K562 (cell line): ENCODE data around the gene SGSH. TPM values are rescaled to one million over a fixed set of nuclear protein-coding genes. Genes with fewer than 3 reads are reported as not detected.

Experiments used
- ATAC-seq: fragments of 200-7000 bp; cut with Tn5 transposase; 3 replicates; pipeline ENCODE4 v1.9.1; 2020; ENCODE audit warnings: moderate library complexity
- BruUV-seq: library from RNA; stranded (reverse); fragments of 400-500 nt; replicated peaks from 2 replicates; lab custom pipeline; 2021; lab: Mats Ljungman, UMichigan
- CTCF ChIA-PET: fragments of 300-600 bp; formaldehyde crosslinking; extraction: SDS; loops from one replicate; lab custom pipeline; 2021; ENCODE audit warnings: low intra/inter-chr PET ratio; lab: Yijun Ruan, JAX
- POLR2A ChIA-PET: fragments of 300-600, 350-650 bp; sonication (Branson Sonifier 250); formaldehyde crosslinking; extraction: SDS; loops from one replicate; lab custom pipeline; 2021; ENCODE audit warnings: antibody characterized with exemption, inconsistent platforms; lab: Yijun Ruan, JAX
- DNase-seq, 4 experiments: peaks; one replicate each; pipeline versions ENCODE4 v3.0.0 to v3.0.0-alpha.2; 2011 to 2018; ENCODE audit warnings: low spot score in 3 of 4, mixed read lengths in 3 of 4; ENCODE audit errors: extremely low read depth in 1 of 4
- FAIRE-seq: peaks from 2 replicates; lab custom pipeline; 2011; peaks lifted over from hg19 to GRCh38; lab: Jason Lieb, UNC
- H2AFZ ChIP-seq: 2 replicates; pipeline ENCODE4 v1.6.0; 2011; ENCODE audit warnings: low read depth, low read length, control low read depth, inconsistent platforms
- H3K27ac ChIP-seq: fragments of 200-600 bp; 3 replicates; pipeline ENCODE4 v1.8.0; 2011; ENCODE audit warnings: low read depth, mild to moderate bottlenecking, control low read depth, inconsistent platforms, low read length, moderate library complexity, mixed read lengths; ENCODE audit errors: extremely low read depth
- H3K27me3 ChIP-seq, 2 experiments: fragments of 300-600 bp in 1 of 2; 2 replicates in 1 of 2; 3 replicates in 1 of 2; pipeline versions ENCODE4 v1.6.0 to v1.8.0; 2011; ENCODE audit warnings: inconsistent platforms in 2 of 2, low read length in 2 of 2, mild to moderate bottlenecking in 1 of 2, mixed read lengths in 1 of 2, moderate library complexity in 1 of 2; ENCODE audit not compliant: control insufficient read depth in 2 of 2, insufficient read depth in 2 of 2
- H3K36me3 ChIP-seq: fragments of 300-600 bp; 3 replicates; pipeline ENCODE4 v1.8.0; 2011; ENCODE audit warnings: mild to moderate bottlenecking, low read length, inconsistent platforms; ENCODE audit not compliant: control insufficient read depth, insufficient read depth
- H3K4me1 ChIP-seq, 2 experiments: fragments of 200-600 bp in 1 of 2; replicated peaks in 1 of 2; 2 replicates in 1 of 2; 3 replicates in 1 of 2; pipeline versions ENCODE4 v1.5.1 to v1.8.0; 2011; ENCODE audit warnings: inconsistent platforms in 2 of 2, low read length in 2 of 2, mild to moderate bottlenecking in 1 of 2, mixed read lengths in 1 of 2, moderate library complexity in 1 of 2; ENCODE audit not compliant: control insufficient read depth in 2 of 2, insufficient read depth in 2 of 2
- H3K4me2 ChIP-seq: 2 replicates; pipeline ENCODE4 v1.6.1; 2011; ENCODE audit warnings: low read length, control low read depth, inconsistent platforms, mixed read lengths; ENCODE audit not compliant: insufficient read depth
- H3K4me3 ChIP-seq: fragments of 200-600 bp; sonication (generic), shearing (Covaris generic); 2 replicates; pipeline ENCODE4 v1.5.1; 2016; ENCODE audit warnings: control low read depth, inconsistent platforms
- H3K79me2 ChIP-seq: fragments of 200-600 bp; 3 replicates; pipeline ENCODE4 v1.8.0; 2011; ENCODE audit warnings: low read length, inconsistent platforms; ENCODE audit not compliant: control insufficient read depth, insufficient read depth
- H3K9ac ChIP-seq, 2 experiments: 2 replicates each; pipeline versions ENCODE4 v1.6.0 to v1.6.1; 2011; ENCODE audit warnings: low read depth in 2 of 2, low read length in 2 of 2, control low read depth in 1 of 2, inconsistent platforms in 1 of 2, mild to moderate bottlenecking in 1 of 2, mixed read lengths in 1 of 2; ENCODE audit not compliant: insufficient read depth in 1 of 2
- H3K9me1 ChIP-seq: one replicate; pipeline ENCODE4 v1.6.0; 2011; ENCODE audit warnings: inconsistent platforms, mild to moderate bottlenecking, low read length, moderate library complexity; ENCODE audit not compliant: control insufficient read depth, insufficient read depth
- H3K9me3 ChIP-seq: replicated peaks from 2 replicates; pipeline ENCODE4 v1.5.1; 2011; ENCODE audit warnings: low read depth, low read length, inconsistent platforms; ENCODE audit not compliant: control insufficient read depth, insufficient read depth
- H4K20me1 ChIP-seq: replicated peaks from 2 replicates; pipeline ENCODE4 v1.6.1; 2011; ENCODE audit warnings: low read length, inconsistent platforms, mixed read lengths; ENCODE audit not compliant: control insufficient read depth, insufficient read depth
- CBFB ChIP-seq: sonication (generic); formaldehyde crosslinking; IDR thresholded peaks from 2 replicates; pipeline ENCODE4 v1.4.0; 2020; ENCODE audit warnings: mild to moderate bottlenecking, missing genetic modification reagents
- GTF2E2 ChIP-seq: fragments of 200-800 bp; sonication (Bioruptor generic); IDR thresholded peaks from 2 replicates; pipeline ENCODE4 v1.6.1; 2016; ENCODE audit warnings: missing genetic modification characterization, missing compliant biosample characterization
- IRF9 ChIP-seq: fragments of 450-650 bp; IDR thresholded peaks from 2 replicates; pipeline ENCODE4 v1.6.1; 2016; ENCODE audit warnings: missing biosample characterization, missing genetic modification characterization
- MBD2 ChIP-seq: sonication (generic); IDR thresholded peaks from 2 replicates; pipeline ENCODE4 v1.6.1; 2016; ENCODE audit warnings: low read depth, borderline replicate concordance
- PTBP1 ChIP-seq: fragments of 200-400 bp; formaldehyde crosslinking; IDR thresholded peaks from 2 replicates; pipeline ENCODE4 v1.6.1; 2017; ENCODE audit warnings: low read depth, low read length
- PTRF ChIP-seq: fragments of 450-650 bp; IDR thresholded peaks from 2 replicates; pipeline ENCODE4 v1.6.1; 2016; ENCODE audit warnings: mild to moderate bottlenecking, missing genetic modification characterization, missing compliant biosample characterization
- SMARCA4 ChIP-seq: fragments of 450-650 bp; IDR thresholded peaks from 2 replicates; pipeline ENCODE4 v1.6.1; 2016
- U2AF1 ChIP-seq: fragments of 200-400 bp; formaldehyde crosslinking; optimal IDR thresholded peaks from 2 replicates; pipeline ENCODE3; 2017; ENCODE audit warnings: mild to moderate bottlenecking, low read depth, low read length, moderate library complexity
- ZNF592 ChIP-seq: fragments of 450-650 bp; IDR thresholded peaks from 2 replicates; pipeline ENCODE4 v1.6.1; 2017; ENCODE audit warnings: antibody characterized with exemption, mild to moderate bottlenecking
- WGBS: fragments of 100-300 bp; shearing (Covaris generic); methylation state at CpG from one replicate; pipeline ENCODE4 v1.1.6; 2016; ENCODE audit warnings: low coverage, mixed read lengths; ENCODE audit not compliant: insufficient coverage; ENCODE audit errors: missing lambda C conversion rate; 5-methylcytosine and 5-hydroxymethylcytosine counted together
- in situ Hi-C: fragments of 300-500 bp; cut with MboI; formaldehyde crosslinking; loops from 4 replicates; pipeline ENCODE4 v1.15.0; 2018; ENCODE audit warnings: inconsistent platforms, mixed read lengths
- intact Hi-C: fragments of 100-400 bp; cut with micrococcal nuclease; formaldehyde crosslinking; loops from 2 replicates; pipeline ENCODE4 v1.14.2; 2022
- polyA plus RNA-seq, 8 experiments: library from polyadenylated mRNA; depleted of rRNA in 4 of 8; stranded (reverse) in 5 of 8; unstranded in 3 of 8; fragments of >200 nt; fragmentation: Nextera tagmentation in 2 of 8; fragmentation: Illumina TruSeq in 1 of 8; extraction: Ambion mirVana in 2 of 8; extraction: Trizol in 1 of 8; gene quantifications; 2 replicates each; pipeline versions ENCODE4 v1.2.1 to v1.2.3, GENCODE V29; 2011 to 2014; ENCODE audit warnings: inconsistent platforms in 1 of 8, missing spikeins in 1 of 8
- total RNA-seq, 7 experiments: library from RNA; depleted of rRNA in 6 of 7; stranded (reverse); fragments of >200 nt in 6 of 7; fragmentation: Illumina TruSeq in 2 of 7; extraction: Trizol in 2 of 7; gene quantifications; 2 replicates each; pipeline versions ENCODE4 v1.2.1 to v1.2.3, GENCODE V29; 2011 to 2021; ENCODE audit warnings: low replicate concordance in 1 of 7
- TF ChIP-seq, protein P1 (sequence below): fragments of 450-650 bp; formaldehyde crosslinking; IDR thresholded peaks from 2 replicates; pipeline ENCODE4 v1.4.0; 2022; ENCODE audit warnings: mild to moderate bottlenecking, moderate library complexity

The SGSH gene
- total and polyA plus RNA-seq, 9 of the 15 experiments (the other 6 are each of a cell fraction or from before 2014, with no cell fraction given), result 0.25 to 15.7 (median 4.9) TPM

DNA sequence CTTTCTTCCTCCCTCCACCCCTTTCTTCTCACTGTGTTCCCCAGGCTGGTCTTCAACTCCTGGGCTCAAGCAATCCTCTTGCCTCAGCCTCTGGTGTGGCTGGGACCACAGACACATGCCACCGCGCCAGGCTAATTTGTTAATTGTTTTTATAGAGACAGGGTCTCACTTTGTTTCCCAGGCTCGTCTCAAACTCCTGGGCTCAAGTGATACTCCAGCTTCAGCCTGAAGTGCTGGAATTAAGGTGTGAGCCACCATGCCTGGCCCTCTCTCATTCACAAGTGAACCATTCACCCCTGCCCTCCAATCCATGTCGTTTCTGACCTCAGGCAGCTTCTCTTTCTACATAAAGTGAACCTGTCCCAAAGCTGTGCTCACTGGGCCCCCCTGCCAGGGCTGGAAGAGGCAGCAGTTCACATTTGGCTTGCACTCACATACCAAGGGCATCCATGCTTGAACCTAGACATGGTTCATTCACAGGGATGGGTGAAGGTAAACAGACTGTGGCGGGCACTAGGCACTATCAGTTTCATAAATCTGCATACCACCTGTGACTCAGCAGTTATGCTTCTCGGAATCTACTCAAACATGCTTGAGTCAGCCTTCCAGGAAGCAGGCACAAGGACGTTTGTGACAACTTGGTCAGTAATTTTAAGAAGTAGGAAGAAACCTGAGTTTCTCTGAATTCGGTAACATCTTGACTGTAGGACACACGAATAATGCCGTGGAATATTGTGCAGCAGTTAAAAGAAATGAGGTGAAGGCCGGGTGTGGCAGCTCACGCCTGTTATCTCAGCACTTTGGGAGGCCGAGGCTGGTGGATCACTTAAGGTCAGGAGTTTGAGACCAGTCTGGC is 34.5 kb upstream of the SGSH start:
- Histone ChIP-seq H3K79me2 (peaks cover 2% of the 10 kb centered on the region; the same call in 2 of the 3 replicates), H3K4me2 (peak overlapping the region; percentile 73), H4K20me1 (no peaks in the 10 kb centered on the region), H3K4me1 (peaks cover 60 to 61% of the 10 kb centered on the region in 2 experiments), H3K27ac (peak overlapping the region; percentile 97), H3K4me3 (no peak overlapping the region), H3K36me3 (no peaks in the 10 kb centered on the region), H3K9me1 (no peaks in the 10 kb centered on the region), H3K9me3 (no peaks in the 10 kb centered on the region), H2AFZ (peak overlapping the region; percentile 87), H3K27me3 (no peaks in the 10 kb centered on the region), H3K9ac (peak overlapping the region; percentile 46 to 61; a peak in 3 of 4 replicates)
- ChIA-PET CTCF (no interaction called here), POLR2A (interaction anchor here (0.6 to 0.9 kb wide), 4 partner anchors 29 to 1150 kb away, joined by 3 read pairs; no protein-coding TSS in a partner anchor)
- ATAC-seq, result peak; percentile 49
- no TSS peak for BruUV-seq
- in situ Hi-C loops, result no loop called here
- peak; percentile 95 for FAIRE-seq
- intact Hi-C loops, result loop anchor here (2.0 kb wide), 1 partner anchor 36 kb away; no protein-coding TSS in a partner anchor
- 7% methylated on average over 13 of the region's 13 CpGs for WGBS
- peak; percentile 70 to 93 (median 74) for DNase-seq
- TF ChIP-seq SMARCA4, result peak; percentile 97
- peak; percentile 56; the same call in 1 of the 2 replicates for TF ChIP-seq GTF2E2 (tag)
- peak; percentile 79 for TF ChIP-seq IRF9 (tag)
- no peak for TF ChIP-seq PTBP1
- TF ChIP-seq PTRF (tag), result peak; percentile 86; the same call in 1 of the 2 replicates
- no peak for TF ChIP-seq CBFB (CRISPR knock-in tag)
- TF ChIP-seq ZNF592, result peak; percentile 100
- TF ChIP-seq, protein P1, sequence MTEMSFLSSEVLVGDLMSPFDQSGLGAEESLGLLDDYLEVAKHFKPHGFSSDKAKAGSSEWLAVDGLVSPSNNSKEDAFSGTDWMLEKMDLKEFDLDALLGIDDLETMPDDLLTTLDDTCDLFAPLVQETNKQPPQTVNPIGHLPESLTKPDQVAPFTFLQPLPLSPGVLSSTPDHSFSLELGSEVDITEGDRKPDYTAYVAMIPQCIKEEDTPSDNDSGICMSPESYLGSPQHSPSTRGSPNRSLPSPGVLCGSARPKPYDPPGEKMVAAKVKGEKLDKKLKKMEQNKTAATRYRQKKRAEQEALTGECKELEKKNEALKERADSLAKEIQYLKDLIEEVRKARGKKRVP (CRISPR knock-in tag), result peak; percentile 75
- TF ChIP-seq U2AF1, result no peak
- peak; percentile 13; the same call in 1 of the 2 replicates for TF ChIP-seq MBD2
